Smooth muscle cell (in vitro differentiated cells): ENCODE data around the gene C22orf42. TPM values are rescaled to one million over a fixed set of nuclear protein-coding genes. Genes with fewer than 3 reads are reported as not detected.

Experiments used
- DNase-seq: peaks from one replicate; lab custom pipeline; 2025; ENCODE audit not compliant: unreplicated experiment; lab: John Stamatoyannopoulos, UW
- H2AFZ ChIP-seq: fragments of 200-600 bp; sonication (generic); 2 replicates; pipeline ENCODE4 v1.6.0; 2016; ENCODE audit warnings: antibody characterized with exemption, low read depth, mild to moderate bottlenecking
- H3F3A ChIP-seq: fragments of 200-600 bp; sonication (generic); 2 replicates; pipeline ENCODE4 v1.6.0; 2017; ENCODE audit warnings: antibody characterized with exemption, low read depth
- H3K27ac ChIP-seq: fragments of 200-600 bp; sonication (generic); 2 replicates; pipeline ENCODE4 v1.5.1; 2016; ENCODE audit warnings: low read depth, mild to moderate bottlenecking
- H3K27me3 ChIP-seq: fragments of 200-600 bp; sonication (generic); 2 replicates; pipeline ENCODE4 v1.6.1; 2016; ENCODE audit warnings: low read depth, mild to moderate bottlenecking
- H3K36me3 ChIP-seq: fragments of 200-600 bp; sonication (generic); 2 replicates; pipeline ENCODE4 v1.5.1; 2016; ENCODE audit warnings: low read depth
- H3K4me1 ChIP-seq: fragments of 200-600 bp; sonication (generic); 2 replicates; pipeline ENCODE4 v1.5.1; 2016; ENCODE audit warnings: low read depth
- H3K4me2 ChIP-seq: fragments of 200-600 bp; sonication (generic); 2 replicates; pipeline ENCODE4 v1.6.0; 2016; ENCODE audit warnings: mild to moderate bottlenecking
- H3K4me3 ChIP-seq: fragments of 200-600 bp; sonication (generic); 2 replicates; pipeline ENCODE4 v1.5.1; 2016; ENCODE audit warnings: mild to moderate bottlenecking
- H3K79me2 ChIP-seq: fragments of 200-600 bp; sonication (generic); 2 replicates; pipeline ENCODE4 v1.6.0; 2016; ENCODE audit warnings: low read depth, mild to moderate bottlenecking
- H3K9ac ChIP-seq: fragments of 200-600 bp; sonication (generic); 2 replicates; pipeline ENCODE4 v1.6.0; 2016; ENCODE audit warnings: low read depth
- H3K9me3 ChIP-seq: fragments of 200-600 bp; sonication (generic); replicated peaks from 2 replicates; pipeline ENCODE4 v1.5.1; 2016; ENCODE audit warnings: low read depth
- H4K20me1 ChIP-seq: fragments of 200-600 bp; sonication (generic); 2 replicates; pipeline ENCODE4 v1.6.0; 2016; ENCODE audit warnings: low read depth
- WGBS: methylation state at CpG from one replicate; pipeline ENCODE4 v1.1.7; 2016; ENCODE audit warnings: low lambda C conversion rate; 5-methylcytosine and 5-hydroxymethylcytosine counted together
- polyA plus RNA-seq: library from polyadenylated mRNA; unstranded; fragments of >200 nt; fragmentation: Nextera tagmentation; extraction: Ambion mirVana; gene quantifications from 2 replicates; pipeline ENCODE4 v1.2.1, GENCODE V29; 2016
- total RNA-seq: library from RNA; depleted of rRNA; stranded (reverse); fragments of >200 nt; gene quantifications from 2 replicates; pipeline ENCODE4 v1.2.3, GENCODE V29; 2014
- TF ChIP-seq, protein P1 (sequence below): fragments of 200-600 bp; sonication (generic); IDR thresholded peaks from 2 replicates; pipeline ENCODE4 v1.5.1; 2017; ENCODE audit warnings: borderline replicate concordance, mild to moderate bottlenecking, antibody characterized with exemption; ENCODE audit not compliant: insufficient read depth, poor library complexity, severe bottlenecking

The C22orf42 gene
- total and polyA plus RNA-seq, 2 experiments from 2014 or later: not detected

DNA sequence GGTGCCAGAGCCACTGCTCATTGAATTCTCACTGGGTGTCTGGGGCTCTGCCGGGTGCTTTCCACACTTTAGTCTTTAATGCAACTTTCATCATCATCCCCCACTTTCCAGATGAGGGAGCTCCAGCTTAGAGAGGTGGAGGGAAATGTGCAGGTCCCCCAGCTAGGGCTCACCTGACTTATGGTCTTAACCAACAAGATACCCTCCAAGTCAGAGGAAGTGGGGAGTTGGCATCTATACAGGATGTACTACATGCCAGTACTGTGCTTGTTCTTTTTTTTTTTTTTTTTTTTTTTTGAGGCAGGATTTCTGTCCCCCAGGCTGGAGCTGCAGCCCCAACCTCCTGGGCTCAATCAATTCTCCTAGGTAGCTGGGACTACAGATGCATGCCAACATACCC is 26.3 kb downstream of the C22orf42 start:
- Histone ChIP-seq H3K27ac (no peak overlapping the region), H3K9me3 (no peaks in the 10 kb centered on the region), H3K9ac (no peak overlapping the region), H3K36me3 (no peaks in the 10 kb centered on the region), H3K4me3 (no peak overlapping the region), H3F3A (no peaks in the 10 kb centered on the region), H2AFZ (no peak overlapping the region), H3K4me1 (no peaks in the 10 kb centered on the region), H3K27me3 (no peaks in the 10 kb centered on the region), H3K4me2 (no peak overlapping the region), H4K20me1 (no peaks in the 10 kb centered on the region), H3K79me2 (no peaks in the 10 kb centered on the region)
- WGBS: 79% methylated on average over 1 of the region's 1 CpG
- TF ChIP-seq, protein P1, sequence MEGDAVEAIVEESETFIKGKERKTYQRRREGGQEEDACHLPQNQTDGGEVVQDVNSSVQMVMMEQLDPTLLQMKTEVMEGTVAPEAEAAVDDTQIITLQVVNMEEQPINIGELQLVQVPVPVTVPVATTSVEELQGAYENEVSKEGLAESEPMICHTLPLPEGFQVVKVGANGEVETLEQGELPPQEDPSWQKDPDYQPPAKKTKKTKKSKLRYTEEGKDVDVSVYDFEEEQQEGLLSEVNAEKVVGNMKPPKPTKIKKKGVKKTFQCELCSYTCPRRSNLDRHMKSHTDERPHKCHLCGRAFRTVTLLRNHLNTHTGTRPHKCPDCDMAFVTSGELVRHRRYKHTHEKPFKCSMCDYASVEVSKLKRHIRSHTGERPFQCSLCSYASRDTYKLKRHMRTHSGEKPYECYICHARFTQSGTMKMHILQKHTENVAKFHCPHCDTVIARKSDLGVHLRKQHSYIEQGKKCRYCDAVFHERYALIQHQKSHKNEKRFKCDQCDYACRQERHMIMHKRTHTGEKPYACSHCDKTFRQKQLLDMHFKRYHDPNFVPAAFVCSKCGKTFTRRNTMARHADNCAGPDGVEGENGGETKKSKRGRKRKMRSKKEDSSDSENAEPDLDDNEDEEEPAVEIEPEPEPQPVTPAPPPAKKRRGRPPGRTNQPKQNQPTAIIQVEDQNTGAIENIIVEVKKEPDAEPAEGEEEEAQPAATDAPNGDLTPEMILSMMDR: no peak
- DNase-seq: no peak

- DNase-seq: no peak
- Histone ChIP-seq H3K4me2 (no peak overlapping the region), H3K9ac (no peak overlapping the region), H3K27me3 (no peaks in the 10 kb centered on the region), H3K4me1 (no peaks in the 10 kb centered on the region), H3K9me3 (no peaks in the 10 kb centered on the region), H3K36me3 (no peaks in the 10 kb centered on the region), H3K79me2 (no peaks in the 10 kb centered on the region), H3F3A (no peaks in the 10 kb centered on the region), H3K27ac (no peak overlapping the region), H2AFZ (no peak overlapping the region), H4K20me1 (no peaks in the 10 kb centered on the region), H3K4me3 (no peak overlapping the region)
- TF ChIP-seq, protein P1: no peak
- WGBS: 94% methylated on average over 11 of the region's 11 CpGs
Observed at GRCh38 chr22:32132126-32132525, 27.0 kb downstream of the C22orf42 start.

GRCh38 chr22:32130464-32130863 is 28.6 kb downstream of the C22orf42 start:
- Histone ChIP-seq H3K9me3 (no peaks in the 10 kb centered on the region), H3K36me3 (no peaks in the 10 kb centered on the region), H3K79me2 (no peaks in the 10 kb centered on the region), H3K4me1 (no peaks in the 10 kb centered on the region), H3K9ac (no peak overlapping the region), H3K27me3 (no peaks in the 10 kb centered on the region), H4K20me1 (no peaks in the 10 kb centered on the region), H3K4me2 (no peak overlapping the region), H2AFZ (no peak overlapping the region), H3F3A (no peaks in the 10 kb centered on the region), H3K27ac (no peak overlapping the region), H3K4me3 (no peak overlapping the region)
- 78% methylated on average over 2 of the region's 2 CpGs for WGBS
- TF ChIP-seq, protein P1: no peak
- DNase-seq: no peak

DNA sequence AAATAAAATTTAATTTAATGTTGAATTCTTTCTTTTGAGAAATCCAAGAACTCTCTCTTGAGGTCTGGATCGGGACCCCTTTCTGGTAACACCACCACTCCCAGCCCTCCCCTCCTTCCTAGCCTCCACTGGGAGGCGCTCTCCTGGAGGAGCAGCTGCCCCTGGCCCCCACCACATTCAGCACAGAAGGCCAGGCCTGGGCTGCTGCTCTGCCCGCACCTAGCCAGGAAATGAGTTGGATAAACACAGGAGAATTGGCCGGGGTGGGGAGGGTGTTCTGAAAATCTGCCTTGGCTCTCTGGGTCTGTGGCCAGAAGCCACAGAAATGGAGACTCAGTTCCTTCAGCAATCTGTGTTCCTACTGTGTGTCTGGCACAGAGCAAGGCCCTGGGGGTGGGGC is 31.2 kb downstream of the C22orf42 start:
- WGBS: 56% methylated on average over 4 of the region's 4 CpGs
- H4K20me1 ChIP-seq: no peaks in the 10 kb centered on the region

More for the DNA sequence above, 31.2 kb downstream of the C22orf42 start:
- Histone ChIP-seq H2AFZ (no peak overlapping the region), H3K27me3 (no peaks in the 10 kb centered on the region), H3K36me3 (no peaks in the 10 kb centered on the region), H3K79me2 (no peaks in the 10 kb centered on the region), H3K4me1 (no peaks in the 10 kb centered on the region), H3K4me3 (no peak overlapping the region), H3K9me3 (no peaks in the 10 kb centered on the region), H3K9ac (no peak overlapping the region), H3K27ac (no peak overlapping the region), H3F3A (no peaks in the 10 kb centered on the region), H3K4me2 (no peak overlapping the region)
- TF ChIP-seq, protein P1: no peak
- DNase-seq: no peak
